GM19455 (cell line): Measurements from ENCODE around the gene EVA1A.
A peak's percentile ranks its signal among the peaks of the same experiment; 100 is the strongest.

Experiments
- ATAC-seq: cut with Tn5 transposase; IDR thresholded peaks from one replicate; pipeline ENCODE4 v1.9.1; 2021; ENCODE audit not compliant: unreplicated experiment

EVA1A gene

GRCh38 chr2:75545387-75545786 lies 15.4 kb downstream of the EVA1A start:
- no peak for ATAC-seq

GRCh38 chr2:75543446-75543845 lies 17.3 kb downstream of the EVA1A start:
- no peak for ATAC-seq

DNA sequence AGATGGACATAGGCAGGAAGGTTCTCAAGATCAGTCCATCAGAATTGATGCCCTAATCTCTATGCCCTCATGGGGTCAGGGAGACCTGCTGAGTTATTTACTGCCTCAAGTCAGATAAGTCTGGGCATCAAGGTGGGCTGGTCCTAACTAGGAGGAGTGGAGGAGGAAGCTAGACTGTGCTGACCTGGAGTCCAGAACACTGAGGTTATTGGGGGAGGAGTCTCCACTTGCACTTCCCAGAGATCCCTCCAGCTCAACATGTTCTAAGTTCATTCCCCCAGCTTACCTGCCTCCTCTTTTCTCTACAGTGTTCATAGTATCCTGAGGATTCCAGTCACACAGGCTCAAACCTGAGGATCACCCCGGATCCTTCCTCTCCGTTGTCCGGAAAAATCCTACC lies 19.3 kb downstream of the EVA1A start:
- no peak for ATAC-seq

GRCh38 chr2:75540994-75541393 lies 19.7 kb downstream of the EVA1A start:
- ATAC-seq, result no peak

GRCh38 chr2:75539955-75540716 lies 20.6 kb downstream of the EVA1A start:
- no peak for ATAC-seq

DNA sequence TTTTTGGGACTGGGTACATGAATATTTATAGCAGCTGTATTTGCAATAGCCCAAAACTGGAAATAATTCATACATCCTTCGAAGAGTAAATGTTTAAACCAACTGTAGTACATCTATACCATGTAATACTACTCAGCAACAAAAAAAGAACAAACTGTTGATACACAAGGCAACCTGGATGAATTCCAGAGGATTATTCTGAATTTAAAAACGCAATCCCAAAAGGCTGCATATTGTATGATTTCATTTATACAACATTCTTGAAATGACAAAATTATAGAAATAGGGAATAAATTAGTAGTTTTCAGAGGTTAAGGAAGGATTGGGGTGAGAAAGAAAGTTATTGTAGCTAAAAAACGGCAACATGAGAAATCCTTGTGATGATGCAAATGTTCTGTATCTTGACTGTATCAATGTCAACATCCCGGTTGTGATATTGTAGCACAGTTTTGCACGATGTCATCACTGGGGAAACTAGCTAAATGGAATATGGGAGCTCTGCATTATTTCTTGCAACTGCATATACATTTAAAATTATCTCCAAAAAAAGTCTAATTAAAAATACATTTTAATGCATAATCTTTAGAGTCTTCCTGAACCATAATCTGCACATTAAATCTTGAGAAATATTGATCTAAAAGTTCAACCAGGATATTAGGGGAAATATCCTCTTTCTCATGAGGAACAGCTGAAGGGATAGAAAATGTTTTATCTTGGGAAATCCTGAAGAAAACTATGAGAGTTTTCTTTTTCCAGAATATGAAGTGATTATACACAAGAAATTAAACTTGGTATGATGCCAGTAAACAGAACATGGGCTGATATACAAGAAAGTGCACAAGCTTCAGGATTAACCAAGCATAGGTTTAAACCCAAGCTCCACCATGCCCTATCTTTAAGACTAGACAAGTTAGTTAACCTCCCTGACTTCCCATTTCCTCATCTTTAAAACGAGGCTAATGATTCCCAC lies 21.9 kb downstream of the EVA1A start:
- no peak for ATAC-seq

DNA sequence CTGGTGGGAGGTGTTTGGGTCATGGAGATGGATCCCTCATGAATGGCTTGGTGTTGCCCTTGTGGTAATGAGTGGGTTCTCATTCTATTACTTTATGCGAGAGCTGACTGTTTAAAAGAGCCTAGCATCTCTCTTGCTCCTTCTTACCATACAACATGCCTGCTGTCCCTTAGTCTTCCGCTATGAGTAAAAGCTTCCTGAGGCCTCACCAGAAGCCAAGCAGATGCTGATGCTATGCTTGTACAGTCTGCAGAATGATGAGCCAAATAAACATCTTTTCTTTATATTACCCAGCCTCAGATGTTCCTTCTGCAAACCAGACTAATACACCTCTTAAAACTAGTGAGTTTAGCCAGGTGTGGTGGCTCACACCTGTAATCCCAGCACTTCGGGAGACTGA lies 23.1 kb downstream of the EVA1A start:
- no peak for ATAC-seq

DNA sequence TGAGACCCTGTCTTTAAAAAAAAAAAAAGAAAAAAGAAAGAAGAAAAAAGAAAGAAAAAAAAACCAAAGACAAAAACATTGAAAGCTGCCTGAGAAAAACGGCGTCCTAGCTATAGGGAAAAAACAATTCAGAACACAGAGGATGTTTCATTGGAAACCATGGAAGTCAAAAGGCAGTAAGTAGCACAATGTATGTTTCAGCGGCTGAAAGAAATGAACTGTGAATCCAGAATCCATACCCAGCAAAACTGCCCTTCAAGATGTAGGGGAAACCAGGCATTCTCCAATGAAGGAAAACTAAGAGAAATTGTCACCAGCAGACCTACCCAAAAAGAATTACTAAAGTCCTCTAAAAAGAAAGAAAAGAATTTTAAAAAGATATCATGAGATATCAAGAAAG lies 27.6 kb downstream of the EVA1A start:
- ATAC-seq, result no peak

DNA sequence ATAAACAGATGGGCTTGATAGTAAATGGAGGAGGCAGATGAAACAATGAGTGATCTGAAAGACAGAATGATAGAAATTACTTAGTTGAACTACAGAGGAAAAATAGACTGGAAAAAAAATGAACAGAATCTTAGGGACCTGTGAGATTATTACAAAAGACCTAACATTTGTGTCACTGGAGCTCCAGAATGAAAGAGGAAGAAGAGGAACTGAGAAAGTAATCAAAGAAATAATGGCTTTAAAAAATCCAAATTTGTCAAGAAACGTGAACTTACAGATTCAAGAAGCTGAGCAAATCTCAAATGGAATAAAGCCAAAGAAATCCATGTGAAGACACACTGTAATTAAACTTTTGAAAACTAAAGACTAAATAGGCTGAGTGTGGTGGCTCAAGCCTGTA lies 28.3 kb downstream of the EVA1A start:
- ATAC-seq, result no peak

DNA sequence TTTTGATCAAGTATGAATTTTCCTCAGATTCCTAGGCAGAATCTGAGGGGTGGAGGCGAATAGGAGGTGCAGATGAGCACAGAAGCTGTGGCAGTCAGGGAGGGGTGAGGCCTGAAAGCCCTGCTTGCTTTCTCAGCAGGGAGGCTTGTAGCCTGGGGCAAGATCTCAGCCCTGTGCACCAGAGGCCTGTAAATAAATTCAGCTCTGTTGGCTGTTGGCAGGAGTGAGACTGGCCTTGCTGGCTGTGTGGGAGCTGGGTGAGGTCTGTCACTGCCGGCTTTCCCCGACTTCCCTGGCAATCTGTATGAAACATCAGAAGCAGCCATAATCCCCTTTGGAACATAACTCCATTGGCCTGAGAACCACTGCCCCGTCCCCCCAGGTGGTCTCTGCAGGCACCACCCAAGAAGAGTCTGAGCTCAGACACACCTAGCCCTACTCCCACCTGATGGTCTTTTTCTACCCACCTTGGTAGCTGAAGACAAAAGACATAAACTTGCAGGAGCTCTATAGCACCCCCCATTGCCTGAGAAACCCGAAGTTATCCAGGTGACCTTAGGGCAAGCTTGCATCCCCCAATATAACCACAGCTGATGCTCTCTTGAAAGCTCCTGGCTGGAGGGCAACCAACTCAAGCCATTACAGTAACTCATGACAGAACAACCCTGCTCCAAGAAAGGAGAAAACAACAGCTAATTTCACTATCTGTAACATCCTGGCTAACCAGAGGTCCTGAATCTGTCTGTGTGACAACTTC lies 32.3 kb downstream of the EVA1A start:
- no peak for ATAC-seq

GRCh38 chr2:75527676-75528075 lies 33.1 kb downstream of the EVA1A start:
- ATAC-seq, result no peak

GRCh38 chr2:75526842-75527241 lies 33.9 kb downstream of the EVA1A start:
- no peak for ATAC-seq

- ATAC-seq, result no peak
Observed at GRCh38 chr2:75525434-75526310, 35.1 kb downstream of the EVA1A start.

GRCh38 chr2:75524276-75524911 lies 36.3 kb downstream of the EVA1A start:
- no peak for ATAC-seq

DNA sequence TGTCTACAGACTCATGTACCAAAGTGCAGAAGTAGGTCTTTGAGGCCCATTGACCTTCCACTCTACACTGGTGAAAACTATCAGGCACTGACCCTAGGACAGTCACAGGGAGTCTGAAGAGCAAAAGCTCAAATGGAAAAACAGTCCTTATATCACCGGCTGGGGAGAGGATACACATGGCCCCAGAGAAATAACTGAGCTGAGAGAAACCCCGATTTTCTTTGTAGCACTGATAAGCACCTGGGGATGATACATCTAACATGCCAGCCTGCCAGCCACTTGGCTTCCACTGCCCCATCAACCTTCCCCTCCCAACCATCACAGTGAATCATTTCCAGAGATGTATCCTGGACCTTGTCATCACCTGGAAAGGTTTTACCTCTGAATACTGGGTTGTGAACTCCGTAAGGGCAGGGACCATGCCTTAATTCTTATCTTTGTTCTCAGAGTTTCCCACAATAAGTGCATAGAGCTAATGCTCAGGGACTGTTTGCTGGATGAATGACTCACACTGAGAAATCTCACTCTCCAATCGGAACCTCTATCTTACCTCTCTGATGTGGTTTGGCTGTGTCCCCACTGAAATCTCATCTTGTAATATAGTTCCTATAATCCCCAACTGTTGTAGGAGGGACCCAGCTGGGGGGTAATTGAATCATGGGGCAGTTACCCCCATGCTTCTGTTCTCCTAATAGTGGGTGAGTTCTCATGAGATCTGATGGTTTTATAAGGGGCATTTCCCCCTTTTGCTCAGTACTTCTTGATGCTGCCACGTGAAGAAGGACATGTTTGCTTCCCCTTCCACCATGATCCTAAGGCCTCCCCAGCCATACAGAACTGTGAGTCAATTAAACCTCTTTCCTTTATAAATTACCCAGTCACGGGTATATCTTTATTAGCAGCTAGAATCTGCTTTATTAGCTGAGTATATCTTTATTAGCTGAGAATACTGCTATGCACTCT lies 37.1 kb downstream of the EVA1A start:
- peak; percentile 65 for ATAC-seq

- ATAC-seq, result no peak
Observed at GRCh38 chr2:75522543-75523312, 38.0 kb downstream of the EVA1A start.

GRCh38 chr2:75521225-75521872 lies 39.4 kb downstream of the EVA1A start:
- no peak for ATAC-seq

GRCh38 chr2:75519843-75520242 lies 40.9 kb downstream of the EVA1A start:
- no peak for ATAC-seq
